K562 (cell line): Measurements from ENCODE around the gene PRR15L. TPM values are rescaled to one million over a fixed set of nuclear protein-coding genes. Genes with fewer than 3 reads are reported as not detected.
A peak's percentile ranks its signal among the peaks of the same experiment; 100 is the strongest.

Experiments
- BCL6 ChIP-seq: fragments of 250-450 bp; sonication (Bioruptor Pico); IDR thresholded peaks from 2 replicates; pipeline ENCODE4 v1.4.0; 2020
- CHD1 ChIP-seq: fragments of 200-600 bp; sonication (generic); IDR thresholded peaks from one replicate; pipeline ENCODE4 v1.6.1; 2012; ENCODE audit warnings: mild to moderate bottlenecking, moderate library complexity, low read length, inconsistent platforms
- CTCFL ChIP-seq: IDR thresholded peaks from 2 replicates; pipeline ENCODE4 v1.6.1; 2011; ENCODE audit warnings: borderline replicate concordance, low read depth, mild to moderate bottlenecking, moderate library complexity, low read length; ENCODE audit not compliant: insufficient read depth, poor library complexity, severe bottlenecking
- CXXC5 ChIP-seq: fragments of 250-450 bp; sonication (Bioruptor Pico); IDR thresholded peaks from 2 replicates; pipeline ENCODE4 v1.8.0; 2022; ENCODE audit warnings: inconsistent platforms, mild to moderate bottlenecking, moderate library complexity
- GABPB2 ChIP-seq: fragments of 250-450 bp; sonication (Bioruptor Pico); conservative IDR thresholded peaks from 2 replicates; pipeline ENCODE4 v1.5.1; 2021; ENCODE audit warnings: mild to moderate bottlenecking
- GATA2 ChIP-seq: sonication (generic); formaldehyde crosslinking; IDR thresholded peaks from 2 replicates; pipeline ENCODE4 v1.4.0; 2020; ENCODE audit warnings: mild to moderate bottlenecking, missing genetic modification reagents
- HDGF ChIP-seq: fragments of 450-650 bp; IDR thresholded peaks from 2 replicates; pipeline ENCODE4 v1.6.1; 2016
- IRF1 ChIP-seq: sonication (generic); formaldehyde crosslinking; IDR thresholded peaks from 2 replicates; pipeline ENCODE4 v1.8.0; 2022; ENCODE audit warnings: missing genetic modification reagents, mild to moderate bottlenecking, borderline replicate concordance
- L3MBTL2 ChIP-seq: fragments of 450-650 bp; IDR thresholded peaks from 2 replicates; pipeline ENCODE4 v1.6.1; 2016; ENCODE audit warnings: mild to moderate bottlenecking, moderate library complexity
- MLLT1 ChIP-seq, 2 experiments: fragments of 450-650 bp; IDR thresholded peaks; 2 replicates each; pipeline ENCODE4 v1.6.1; 2016
- MNT ChIP-seq, 2 experiments: fragments of 450-650 bp; conservative IDR thresholded peaks; 2 replicates each; pipeline ENCODE4 v1.6.1; 2017; ENCODE audit warnings: mild to moderate bottlenecking in 2 of 2, moderate library complexity in 2 of 2
- PATZ1 ChIP-seq: fragments of 250-450 bp; sonication (Bioruptor Pico); IDR thresholded peaks from 2 replicates; pipeline ENCODE4 v1.5.0; 2020; ENCODE audit warnings: mild to moderate bottlenecking, borderline replicate concordance
- POLR3G ChIP-seq: IDR thresholded peaks from 2 replicates; pipeline ENCODE4 v1.6.1; 2011; ENCODE audit not compliant: insufficient read length, insufficient replicate concordance; ENCODE audit errors: extremely low read depth
- PRPF4 ChIP-seq: fragments of 200-400 bp; formaldehyde crosslinking; IDR thresholded peaks from one replicate; pipeline ENCODE4 v1.6.1; 2017; ENCODE audit warnings: low read length, low read depth, mild to moderate bottlenecking; ENCODE audit not compliant: insufficient read depth, poor library complexity, severe bottlenecking
- SRSF1 ChIP-seq: fragments of 200-400 bp; formaldehyde crosslinking; IDR thresholded peaks from 2 replicates; pipeline ENCODE4 v1.6.1; 2017; ENCODE audit warnings: mild to moderate bottlenecking, low read depth, low read length, moderate library complexity
- SRSF3 ChIP-seq: fragments of 200-400 bp; formaldehyde crosslinking; IDR thresholded peaks from 2 replicates; pipeline ENCODE4 v1.6.1; 2016; ENCODE audit warnings: mild to moderate bottlenecking, low read length, moderate library complexity; ENCODE audit not compliant: insufficient read depth
- ZFX ChIP-seq: sonication (generic); formaldehyde crosslinking; IDR thresholded peaks from 2 replicates; pipeline ENCODE4 v1.8.0; 2022; ENCODE audit warnings: mild to moderate bottlenecking, missing genetic modification reagents, moderate library complexity
- ZNF133 ChIP-seq: fragments of 250-450 bp; sonication (Bioruptor Pico); IDR thresholded peaks from 2 replicates; pipeline ENCODE4 v1.4.0; 2020; ENCODE audit warnings: mild to moderate bottlenecking
- ZNF282 ChIP-seq: sonication (generic); formaldehyde crosslinking; IDR thresholded peaks from 2 replicates; pipeline ENCODE4 v1.8.1; 2023; ENCODE audit warnings: missing genetic modification reagents
- polyA plus RNA-seq, 8 experiments: library from polyadenylated mRNA; depleted of rRNA in 4 of 8; stranded (reverse) in 5 of 8; unstranded in 3 of 8; fragments of >200 nt; fragmentation: Nextera tagmentation in 2 of 8; fragmentation: Illumina TruSeq in 1 of 8; extraction: Ambion mirVana in 2 of 8; extraction: Trizol in 1 of 8; gene quantifications; 2 replicates each; pipeline versions ENCODE4 v1.2.1 to v1.2.3, GENCODE V29; 2011 to 2014; ENCODE audit warnings: inconsistent platforms in 1 of 8, missing spikeins in 1 of 8
- total RNA-seq, 7 experiments: library from RNA; depleted of rRNA in 6 of 7; stranded (reverse); fragments of >200 nt in 6 of 7; fragmentation: Illumina TruSeq in 2 of 7; extraction: Trizol in 2 of 7; gene quantifications; 2 replicates each; pipeline versions ENCODE4 v1.2.1 to v1.2.3, GENCODE V29; 2011 to 2021; ENCODE audit warnings: low replicate concordance in 1 of 7

Gene PRR15L
- total and polyA plus RNA-seq, 9 of the 15 experiments (the other 6 are each of a cell fraction or from before 2014, with no cell fraction given) = 0.03 TPM; not detected in 8

GRCh38 chr17:47970725-47971499, 13.2 kb upstream of the PRR15L start, which contains the start of gene CDK5RAP3 (continued):
- TF ChIP-seq ZNF282 (CRISPR knock-in tag) (no peak), HDGF (peak; percentile 67), GABPB2 (no peak), PRPF4 (no peak), L3MBTL2 (peak; percentile 100), POLR3G (no peak), MLLT1 (IDR thresholded peaks at IDR 0.05) (0 out of 4 replicates have a peak, but pooled peaks of 1 of the 2 experiments have one; percentile 6), GATA2 (CRISPR knock-in tag) (no peak), IRF1 (CRISPR knock-in tag) (no peak), MNT (conservative IDR thresholded peaks at IDR 0.05) (peak; percentile 96 to 98), PATZ1 (CRISPR knock-in tag) (no peak), CXXC5 (CRISPR knock-in tag) (peak; percentile 77), SRSF3 (0 out of 2 replicates have a peak, but pooled peaks have one; percentile 69), ZNF133 (no peak), CHD1 (no peak), ZFX (peak; percentile 63), CTCFL (no peak), BCL6 (CRISPR knock-in tag) (no peak), SRSF1 (no peak)
